ENCODE measurements around the gene ULK4. TPM values are rescaled to one million over a fixed set of nuclear protein-coding genes. Genes with fewer than 3 reads are reported as not detected.

ULK4 gene
- total and polyA plus RNA-seq, 2 of the 8 experiments (the other 6 are each of a cell fraction or from before 2014, with no cell fraction given) = 3.0 to 10.8 TPM

DNA sequence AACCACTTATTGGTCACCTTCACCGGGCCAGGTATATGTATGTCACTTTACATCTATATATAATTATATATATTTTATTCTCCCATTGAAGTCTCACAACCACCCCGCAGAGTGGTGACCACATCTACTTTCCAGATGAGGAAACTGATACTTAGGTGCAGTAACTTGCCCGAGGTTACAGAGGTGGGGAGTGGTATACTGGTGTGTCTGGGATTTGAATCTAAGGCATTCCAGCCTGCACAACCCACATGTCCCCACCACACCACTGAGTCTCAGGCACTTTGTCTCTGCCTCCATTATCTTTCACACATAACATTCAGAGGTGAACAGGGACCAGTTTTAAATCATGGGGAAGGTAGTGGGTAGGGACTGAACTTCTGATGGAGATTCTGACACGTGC, 501.2 kb downstream of the ULK4 start (continued):
- TF ChIP-seq, protein P1, sequence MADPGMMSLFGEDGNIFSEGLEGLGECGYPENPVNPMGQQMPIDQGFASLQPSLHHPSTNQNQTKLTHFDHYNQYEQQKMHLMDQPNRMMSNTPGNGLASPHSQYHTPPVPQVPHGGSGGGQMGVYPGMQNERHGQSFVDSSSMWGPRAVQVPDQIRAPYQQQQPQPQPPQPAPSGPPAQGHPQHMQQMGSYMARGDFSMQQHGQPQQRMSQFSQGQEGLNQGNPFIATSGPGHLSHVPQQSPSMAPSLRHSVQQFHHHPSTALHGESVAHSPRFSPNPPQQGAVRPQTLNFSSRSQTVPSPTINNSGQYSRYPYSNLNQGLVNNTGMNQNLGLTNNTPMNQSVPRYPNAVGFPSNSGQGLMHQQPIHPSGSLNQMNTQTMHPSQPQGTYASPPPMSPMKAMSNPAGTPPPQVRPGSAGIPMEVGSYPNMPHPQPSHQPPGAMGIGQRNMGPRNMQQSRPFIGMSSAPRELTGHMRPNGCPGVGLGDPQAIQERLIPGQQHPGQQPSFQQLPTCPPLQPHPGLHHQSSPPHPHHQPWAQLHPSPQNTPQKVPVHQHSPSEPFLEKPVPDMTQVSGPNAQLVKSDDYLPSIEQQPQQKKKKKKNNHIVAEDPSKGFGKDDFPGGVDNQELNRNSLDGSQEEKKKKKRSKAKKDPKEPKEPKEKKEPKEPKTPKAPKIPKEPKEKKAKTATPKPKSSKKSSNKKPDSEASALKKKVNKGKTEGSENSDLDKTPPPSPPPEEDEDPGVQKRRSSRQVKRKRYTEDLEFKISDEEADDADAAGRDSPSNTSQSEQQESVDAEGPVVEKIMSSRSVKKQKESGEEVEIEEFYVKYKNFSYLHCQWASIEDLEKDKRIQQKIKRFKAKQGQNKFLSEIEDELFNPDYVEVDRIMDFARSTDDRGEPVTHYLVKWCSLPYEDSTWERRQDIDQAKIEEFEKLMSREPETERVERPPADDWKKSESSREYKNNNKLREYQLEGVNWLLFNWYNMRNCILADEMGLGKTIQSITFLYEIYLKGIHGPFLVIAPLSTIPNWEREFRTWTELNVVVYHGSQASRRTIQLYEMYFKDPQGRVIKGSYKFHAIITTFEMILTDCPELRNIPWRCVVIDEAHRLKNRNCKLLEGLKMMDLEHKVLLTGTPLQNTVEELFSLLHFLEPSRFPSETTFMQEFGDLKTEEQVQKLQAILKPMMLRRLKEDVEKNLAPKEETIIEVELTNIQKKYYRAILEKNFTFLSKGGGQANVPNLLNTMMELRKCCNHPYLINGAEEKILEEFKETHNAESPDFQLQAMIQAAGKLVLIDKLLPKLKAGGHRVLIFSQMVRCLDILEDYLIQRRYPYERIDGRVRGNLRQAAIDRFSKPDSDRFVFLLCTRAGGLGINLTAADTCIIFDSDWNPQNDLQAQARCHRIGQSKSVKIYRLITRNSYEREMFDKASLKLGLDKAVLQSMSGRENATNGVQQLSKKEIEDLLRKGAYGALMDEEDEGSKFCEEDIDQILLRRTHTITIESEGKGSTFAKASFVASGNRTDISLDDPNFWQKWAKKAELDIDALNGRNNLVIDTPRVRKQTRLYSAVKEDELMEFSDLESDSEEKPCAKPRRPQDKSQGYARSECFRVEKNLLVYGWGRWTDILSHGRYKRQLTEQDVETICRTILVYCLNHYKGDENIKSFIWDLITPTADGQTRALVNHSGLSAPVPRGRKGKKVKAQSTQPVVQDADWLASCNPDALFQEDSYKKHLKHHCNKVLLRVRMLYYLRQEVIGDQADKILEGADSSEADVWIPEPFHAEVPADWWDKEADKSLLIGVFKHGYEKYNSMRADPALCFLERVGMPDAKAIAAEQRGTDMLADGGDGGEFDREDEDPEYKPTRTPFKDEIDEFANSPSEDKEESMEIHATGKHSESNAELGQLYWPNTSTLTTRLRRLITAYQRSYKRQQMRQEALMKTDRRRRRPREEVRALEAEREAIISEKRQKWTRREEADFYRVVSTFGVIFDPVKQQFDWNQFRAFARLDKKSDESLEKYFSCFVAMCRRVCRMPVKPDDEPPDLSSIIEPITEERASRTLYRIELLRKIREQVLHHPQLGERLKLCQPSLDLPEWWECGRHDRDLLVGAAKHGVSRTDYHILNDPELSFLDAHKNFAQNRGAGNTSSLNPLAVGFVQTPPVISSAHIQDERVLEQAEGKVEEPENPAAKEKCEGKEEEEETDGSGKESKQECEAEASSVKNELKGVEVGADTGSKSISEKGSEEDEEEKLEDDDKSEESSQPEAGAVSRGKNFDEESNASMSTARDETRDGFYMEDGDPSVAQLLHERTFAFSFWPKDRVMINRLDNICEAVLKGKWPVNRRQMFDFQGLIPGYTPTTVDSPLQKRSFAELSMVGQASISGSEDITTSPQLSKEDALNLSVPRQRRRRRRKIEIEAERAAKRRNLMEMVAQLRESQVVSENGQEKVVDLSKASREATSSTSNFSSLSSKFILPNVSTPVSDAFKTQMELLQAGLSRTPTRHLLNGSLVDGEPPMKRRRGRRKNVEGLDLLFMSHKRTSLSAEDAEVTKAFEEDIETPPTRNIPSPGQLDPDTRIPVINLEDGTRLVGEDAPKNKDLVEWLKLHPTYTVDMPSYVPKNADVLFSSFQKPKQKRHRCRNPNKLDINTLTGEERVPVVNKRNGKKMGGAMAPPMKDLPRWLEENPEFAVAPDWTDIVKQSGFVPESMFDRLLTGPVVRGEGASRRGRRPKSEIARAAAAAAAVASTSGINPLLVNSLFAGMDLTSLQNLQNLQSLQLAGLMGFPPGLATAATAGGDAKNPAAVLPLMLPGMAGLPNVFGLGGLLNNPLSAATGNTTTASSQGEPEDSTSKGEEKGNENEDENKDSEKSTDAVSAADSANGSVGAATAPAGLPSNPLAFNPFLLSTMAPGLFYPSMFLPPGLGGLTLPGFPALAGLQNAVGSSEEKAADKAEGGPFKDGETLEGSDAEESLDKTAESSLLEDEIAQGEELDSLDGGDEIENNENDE (IDR thresholded peaks at IDR 0.05; ENCODE audit: insufficient replicate concordance, low read length) = no peak
- TF ChIP-seq NANOG (IDR thresholded peaks at IDR 0.05; ENCODE audit: insufficient read depth, low read depth, low read length, poor library complexity, severe bottlenecking) (no peak), YY1 (IDR thresholded peaks at IDR 0.05; ENCODE audit: low read depth, low read length) (no peak), POLR2A (IDR thresholded peaks at IDR 0.05; ENCODE audit: control extremely low read depth in 1 of 2, low read depth in 2 of 2, low read length in 2 of 2) (no peak), ZNF274 (IDR thresholded peaks at IDR 0.05; ENCODE audit: borderline replicate concordance, extremely low read depth, low read length) (no peak), PHF8 (conservative IDR thresholded peaks at IDR 0.05; ENCODE audit: low read depth, low read length) (no peak), EZH2 (IDR thresholded peaks at IDR 0.05; ENCODE audit: low read depth, low read length, severe bottlenecking) (no peak), RFX5 (IDR thresholded peaks at IDR 0.05; ENCODE audit: borderline replicate concordance, low read depth, low read length) (no peak), HDAC6 (IDR thresholded peaks at IDR 0.05; ENCODE audit: low read depth, low read length) (no peak), TCF12 (IDR thresholded peaks at IDR 0.05; ENCODE audit: low read depth, low read length) (no peak), SP4 (IDR thresholded peaks at IDR 0.05; ENCODE audit: low read length) (no peak), RNF2 (IDR thresholded peaks at IDR 0.05; ENCODE audit: borderline replicate concordance, low read depth, low read length, missing control alignments, poor library complexity, severe bottlenecking) (no peak)

Data from H1 (cell line).